ENCODE data around the gene ABHD2. TPM values are rescaled to one million over a fixed set of nuclear protein-coding genes. Genes with fewer than 3 reads are reported as not detected.
"Not testable (repeated sequence)": the region's sequence is repeated elsewhere in the genome, so short reads cannot be mapped to it uniquely, and the experiment has no call there.

ABHD2 gene
- total and polyA plus RNA-seq, 9 of the 15 experiments (the other 6 are each of a cell fraction or from before 2014, with no cell fraction given), result 16.9 to 99.8 (median 47.5) TPM

DNA sequence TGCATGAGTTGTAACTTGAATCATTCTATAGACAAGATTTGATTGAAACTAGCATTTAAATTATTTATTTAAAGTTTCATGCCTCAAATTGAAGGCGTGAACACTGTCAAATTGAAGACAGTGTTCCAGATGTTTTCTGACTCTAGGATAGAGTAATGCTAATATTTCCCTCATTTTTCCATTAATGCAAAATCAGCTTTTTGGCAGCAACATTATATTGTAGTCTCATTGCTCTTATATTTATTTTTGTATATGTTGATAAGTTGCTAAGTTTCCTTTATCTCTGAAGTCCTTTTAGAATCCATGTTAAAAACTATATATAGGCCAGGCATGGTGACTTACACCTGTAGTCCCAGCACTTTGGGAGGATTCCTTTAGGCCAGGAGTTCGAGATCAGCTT, 160.3 kb downstream of the ABHD2 start:
- 0 out of 2 replicates have a peak, but pooled peaks cover 10% of the 10 kb centered on the region for H4K20me1 ChIP-seq (replicated peaks; ENCODE audit: control insufficient read depth, insufficient read depth, low read length)
- intact Hi-C loops (cut with micrococcal nuclease) (no loop called here), in situ Hi-C loops (cut with MboI) (no loop called here)
- no peak overlapping the region for H3K4me3 ChIP-seq
- no peak overlapping the region for H3K9ac ChIP-seq (ENCODE audit: insufficient read depth in 1 of 2, low read depth in 2 of 2, low read length in 2 of 2)
- ATAC-seq (no peak), FAIRE-seq (no peak), DNase-seq (ENCODE audit: extremely low read depth in 1 of 4, low spot score in 3 of 4) (no peak)
- peaks cover 4% of the 10 kb centered on the region for H3K9me1 ChIP-seq (ENCODE audit: control insufficient read depth, insufficient read depth, low read length)
- peaks cover 51% of the 10 kb centered on the region for H3K79me2 ChIP-seq (ENCODE audit: control insufficient read depth, insufficient read depth, low read length)
- H3K4me2 ChIP-seq (ENCODE audit: insufficient read depth, low read length), result no peak overlapping the region
- no peaks in the 10 kb centered on the region for H3K27me3 ChIP-seq (ENCODE audit: control insufficient read depth in 2 of 2, insufficient read depth in 2 of 2, low read length in 2 of 2)
- no TSS peak for BruUV-seq (replicated peaks)
- no peaks in the 10 kb centered on the region for H3K9me3 ChIP-seq (replicated peaks; ENCODE audit: control insufficient read depth, insufficient read depth, low read depth, low read length)
- ChIA-PET CTCF (ENCODE audit: low intra/inter-chr PET ratio) (no interaction called here), POLR2A (interaction anchor here (0.7 kb wide), 1 partner anchor 8 kb away, joined by 4 read pairs; no protein-coding TSS in a partner anchor)
- H3K4me1 ChIP-seq (replicated peaks in 1 of 2; ENCODE audit: control insufficient read depth in 2 of 2, insufficient read depth in 2 of 2, low read length in 2 of 2), result peaks cover 8 to 10% of the 10 kb centered on the region in 2 experiments; a peak in 4 of 5 replicates
- no peak for TF ChIP-seq MAZ (CRISPR knock-in tag; conservative IDR thresholded peaks at IDR 0.05 in 1 of 2, IDR thresholded peaks at IDR 0.05 in 1 of 2)
- no peak for TF ChIP-seq NCOR1 (IDR thresholded peaks at IDR 0.05)
- TF ChIP-seq C11orf30 (IDR thresholded peaks at IDR 0.05; ENCODE audit: low read depth), result 0 out of 2 replicates have a peak, but pooled peaks have one; percentile 10
- peak; percentile 55 for TF ChIP-seq ZNF316 (IDR thresholded peaks at IDR 0.05)
- no peak for TF ChIP-seq ZFX (CRISPR knock-in tag; IDR thresholded peaks at IDR 0.05)
- no peak overlapping the region for H2AFZ ChIP-seq (ENCODE audit: low read depth, low read length)
- H3K27ac ChIP-seq (ENCODE audit: extremely low read depth, low read depth, low read length), result no peak overlapping the region
- H3K36me3 ChIP-seq (ENCODE audit: control insufficient read depth, insufficient read depth, low read length), result peaks cover 67% of the 10 kb centered on the region
- 96% methylated on average over 2 of the region's 2 CpGs for WGBS (ENCODE audit: insufficient coverage, low coverage, missing lambda C conversion rate)

DNA sequence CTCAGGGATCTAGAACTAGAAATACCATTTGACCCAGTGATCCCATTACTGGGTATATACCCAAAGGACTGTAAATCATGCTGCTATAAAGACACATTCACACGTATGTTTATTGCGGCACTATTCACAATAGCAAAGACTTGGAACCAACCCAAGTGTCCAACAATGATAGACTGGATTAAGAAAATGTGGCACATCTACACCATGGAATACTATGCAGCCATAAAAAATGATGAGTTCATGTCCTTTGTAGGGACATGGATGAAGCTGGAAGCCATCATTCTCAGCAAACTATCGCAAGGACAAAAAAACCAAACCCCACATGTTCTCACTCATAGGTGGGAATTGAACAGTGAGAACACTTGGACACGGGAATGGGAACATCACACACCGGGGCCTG, 161.9 kb downstream of the ABHD2 start:
- in situ Hi-C loops (cut with MboI); H3K4me1 ChIP-seq (replicated peaks in 1 of 2; ENCODE audit: control insufficient read depth in 2 of 2, insufficient read depth in 2 of 2, low read length in 2 of 2); H3K9me3 ChIP-seq (replicated peaks; ENCODE audit: control insufficient read depth, insufficient read depth, low read depth, low read length); POLR2A ChIA-PET; H3K4me3 ChIP-seq; intact Hi-C loops (cut with micrococcal nuclease); FAIRE-seq; H3K27me3 ChIP-seq (ENCODE audit: control insufficient read depth in 2 of 2, insufficient read depth in 2 of 2, low read length in 2 of 2); H2AFZ ChIP-seq (ENCODE audit: low read depth, low read length); H3K4me2 ChIP-seq (ENCODE audit: insufficient read depth, low read length); CTCF ChIA-PET (ENCODE audit: low intra/inter-chr PET ratio); H3K27ac ChIP-seq (ENCODE audit: extremely low read depth, low read depth, low read length); H3K9ac ChIP-seq (ENCODE audit: insufficient read depth in 1 of 2, low read depth in 2 of 2, low read length in 2 of 2); DNase-seq (ENCODE audit: extremely low read depth in 1 of 4, low spot score in 3 of 4); ATAC-seq; H3K9me1 ChIP-seq (ENCODE audit: control insufficient read depth, insufficient read depth, low read length); BruUV-seq (replicated peaks): not testable (repeated sequence)
- peaks cover 38% of the 10 kb centered on the region for H3K79me2 ChIP-seq (ENCODE audit: control insufficient read depth, insufficient read depth, low read length)
- TF ChIP-seq POLR2A (conservative IDR thresholded peaks at IDR 0.05), result 0 out of 2 replicates have a peak, but pooled peaks have one; percentile 17
- peak; percentile 41 for TF ChIP-seq ZNF146 (CRISPR knock-in tag; IDR thresholded peaks at IDR 0.05; ENCODE audit: unreplicated experiment)
- TF ChIP-seq NFIC (IDR thresholded peaks at IDR 0.05), result 0 out of 2 replicates have a peak, but pooled peaks have one; percentile 6
- 90% methylated on average over 3 of the region's 5 CpGs for WGBS (ENCODE audit: insufficient coverage, low coverage, missing lambda C conversion rate)
- peaks cover 76% of the 10 kb centered on the region for H3K36me3 ChIP-seq (ENCODE audit: control insufficient read depth, insufficient read depth, low read length)
- 0 out of 2 replicates have a peak, but pooled peaks cover 10% of the 10 kb centered on the region for H4K20me1 ChIP-seq (replicated peaks; ENCODE audit: control insufficient read depth, insufficient read depth, low read length)

Small RNA genes within 50 kb of the gene (small RNA-seq; reads per million reads assigned to genes)
- gene RNU7-195P, result not detected

Other genes starting within 250 kb of the ABHD2 start
- gene HAPLN3, start 192.9 kb upstream of the ABHD2 start, total RNA-seq (2014; rRNA removed), result 1.9 and 2.1 TPM in 2 replicates
- gene HAPLN3, start 192.9 kb upstream of the ABHD2 start, total RNA-seq (2014; rRNA removed; fragmentation: Illumina TruSeq; extraction: Trizol), result 0.35 and 0.36 TPM in 2 replicates
- gene HAPLN3, start 192.9 kb upstream of the ABHD2 start, total RNA-seq (2015; rRNA removed; fragmentation: Illumina TruSeq; extraction: Trizol), result 0.65 and 1.0 TPM in 2 replicates
- gene HAPLN3, start 192.9 kb upstream of the ABHD2 start, total RNA-seq (2021), result 1.9 and 2.4 TPM in 2 replicates
- gene HAPLN3, start 192.9 kb upstream of the ABHD2 start, polyA plus RNA-seq (2011; rRNA removed), result 0.71 and 2.1 TPM in 2 replicates
- 0.59 and 1.00 TPM in 2 replicates for gene HAPLN3, start 192.9 kb upstream of the ABHD2 start, polyA plus RNA-seq (2014; fragmentation: Illumina TruSeq; extraction: Trizol)
- under 1 TPM; 0.04 to 0.06 TPM for gene HAPLN3, start 192.9 kb upstream of the ABHD2 start, polyA plus RNA-seq (2014; fragmentation: Nextera tagmentation; extraction: Ambion mirVana)
- 2.0 and 3.4 TPM in 2 replicates for gene HAPLN3, start 192.9 kb upstream of the ABHD2 start, polyA plus RNA-seq (2014; rRNA removed)
- gene MFGE8, start 175.1 kb upstream of the ABHD2 start, total RNA-seq (2014; rRNA removed), result 62.3 and 73.1 TPM in 2 replicates
- 24.9 and 31.3 TPM in 2 replicates for gene MFGE8, start 175.1 kb upstream of the ABHD2 start, total RNA-seq (2014; rRNA removed; fragmentation: Illumina TruSeq; extraction: Trizol)
- gene MFGE8, start 175.1 kb upstream of the ABHD2 start, total RNA-seq (2015; rRNA removed; fragmentation: Illumina TruSeq; extraction: Trizol), result 35.4 and 36.3 TPM in 2 replicates
- 129 and 142 TPM in 2 replicates for gene MFGE8, start 175.1 kb upstream of the ABHD2 start, total RNA-seq (2021)
- gene MFGE8, start 175.1 kb upstream of the ABHD2 start, polyA plus RNA-seq (2011; rRNA removed), result 85.1 and 148 TPM in 2 replicates
- gene MFGE8, start 175.1 kb upstream of the ABHD2 start, polyA plus RNA-seq (2014; fragmentation: Illumina TruSeq; extraction: Trizol), result 93.6 and 109 TPM in 2 replicates
- 1 to 10 TPM; 2.3 to 3.1 TPM for gene MFGE8, start 175.1 kb upstream of the ABHD2 start, polyA plus RNA-seq (2014; fragmentation: Nextera tagmentation; extraction: Ambion mirVana)
- 113 and 119 TPM in 2 replicates for gene MFGE8, start 175.1 kb upstream of the ABHD2 start, polyA plus RNA-seq (2014; rRNA removed)
- 0.05 TPM in 1 of 2 replicates, not detected in the other for gene RLBP1, start 133.1 kb downstream of the ABHD2 start, total RNA-seq (2014; rRNA removed)
- gene RLBP1, start 133.1 kb downstream of the ABHD2 start, total RNA-seq (2014; rRNA removed; fragmentation: Illumina TruSeq; extraction: Trizol), result not detected in 2 replicates
- gene RLBP1, start 133.1 kb downstream of the ABHD2 start, total RNA-seq (2015; rRNA removed; fragmentation: Illumina TruSeq; extraction: Trizol), result not detected in 2 replicates
- gene RLBP1, start 133.1 kb downstream of the ABHD2 start, total RNA-seq (2021), result not detected in 2 replicates
- not detected in 2 replicates for gene RLBP1, start 133.1 kb downstream of the ABHD2 start, polyA plus RNA-seq (2011; rRNA removed)
- not detected in 2 replicates for gene RLBP1, start 133.1 kb downstream of the ABHD2 start, polyA plus RNA-seq (2014; fragmentation: Illumina TruSeq; extraction: Trizol)
- not detected for gene RLBP1, start 133.1 kb downstream of the ABHD2 start, polyA plus RNA-seq (2014; fragmentation: Nextera tagmentation; extraction: Ambion mirVana)
- not detected in 2 replicates for gene RLBP1, start 133.1 kb downstream of the ABHD2 start, polyA plus RNA-seq (2014; rRNA removed)
- gene FANCI, start 155.5 kb downstream of the ABHD2 start, total RNA-seq (2014; rRNA removed), result 72.1 and 75.0 TPM in 2 replicates
- 148 and 174 TPM in 2 replicates for gene FANCI, start 155.5 kb downstream of the ABHD2 start, total RNA-seq (2014; rRNA removed; fragmentation: Illumina TruSeq; extraction: Trizol)
- gene FANCI, start 155.5 kb downstream of the ABHD2 start, total RNA-seq (2015; rRNA removed; fragmentation: Illumina TruSeq; extraction: Trizol), result 114 and 117 TPM in 2 replicates
- gene FANCI, start 155.5 kb downstream of the ABHD2 start, total RNA-seq (2021), result 148 and 150 TPM in 2 replicates
- gene FANCI, start 155.5 kb downstream of the ABHD2 start, polyA plus RNA-seq (2011; rRNA removed), result 136 and 165 TPM in 2 replicates
- gene FANCI, start 155.5 kb downstream of the ABHD2 start, polyA plus RNA-seq (2014; fragmentation: Illumina TruSeq; extraction: Trizol), result 107 and 118 TPM in 2 replicates
- gene FANCI, start 155.5 kb downstream of the ABHD2 start, polyA plus RNA-seq (2014; fragmentation: Nextera tagmentation; extraction: Ambion mirVana), result 100 to 1,000 TPM in 1 of 2 experiments, 10 to 100 TPM in 1; 76.0 to 137 TPM
- gene FANCI, start 155.5 kb downstream of the ABHD2 start, polyA plus RNA-seq (2014; rRNA removed), result 107 and 131 TPM in 2 replicates
- gene POLG, start 246.4 kb downstream of the ABHD2 start, total RNA-seq (2014; rRNA removed), result 63.0 and 68.9 TPM in 2 replicates
- 27.0 and 34.6 TPM in 2 replicates for gene POLG, start 246.4 kb downstream of the ABHD2 start, total RNA-seq (2014; rRNA removed; fragmentation: Illumina TruSeq; extraction: Trizol)
- 38.6 and 39.9 TPM in 2 replicates for gene POLG, start 246.4 kb downstream of the ABHD2 start, total RNA-seq (2015; rRNA removed; fragmentation: Illumina TruSeq; extraction: Trizol)
- gene POLG, start 246.4 kb downstream of the ABHD2 start, total RNA-seq (2021), result 65.7 and 83.8 TPM in 2 replicates
- 25.6 and 35.0 TPM in 2 replicates for gene POLG, start 246.4 kb downstream of the ABHD2 start, polyA plus RNA-seq (2011; rRNA removed)
- 40.6 and 43.9 TPM in 2 replicates for gene POLG, start 246.4 kb downstream of the ABHD2 start, polyA plus RNA-seq (2014; fragmentation: Illumina TruSeq; extraction: Trizol)
- 10 to 100 TPM; 15.2 to 20.8 TPM for gene POLG, start 246.4 kb downstream of the ABHD2 start, polyA plus RNA-seq (2014; fragmentation: Nextera tagmentation; extraction: Ambion mirVana)
- gene POLG, start 246.4 kb downstream of the ABHD2 start, polyA plus RNA-seq (2014; rRNA removed), result 47.5 and 51.4 TPM in 2 replicates